GM13977 (cell line): ENCODE measurements around the gene PRAME.

ENCODE experiments used
- DNase-seq: peaks from one replicate; pipeline ENCODE4 v3.0.0; 2012; ENCODE audit warnings: low spot score
- in situ Hi-C: fragments of 300-500 bp; cut with MboI; formaldehyde crosslinking; loops from one replicate; pipeline ENCODE4 v1.12.0; 2022; ENCODE audit warnings: low sequenced_read_pairs, low pct_unique_long_range_greater_than_20kb, mixed read lengths, inconsistent platforms; ENCODE audit not compliant: unreplicated experiment
- TF ChIP-seq, protein P1 (sequence below): IDR thresholded peaks from 2 replicates; pipeline ENCODE4 v1.5.1; 2012; ENCODE audit warnings: mild to moderate bottlenecking, control low read depth; ENCODE audit not compliant: insufficient read depth; ENCODE audit errors: extremely low read depth, missing control alignments

The PRAME gene

GRCh38 chr22:22545084-22545483 lies 14.0 kb downstream of the PRAME start:
- TF ChIP-seq, protein P1, sequence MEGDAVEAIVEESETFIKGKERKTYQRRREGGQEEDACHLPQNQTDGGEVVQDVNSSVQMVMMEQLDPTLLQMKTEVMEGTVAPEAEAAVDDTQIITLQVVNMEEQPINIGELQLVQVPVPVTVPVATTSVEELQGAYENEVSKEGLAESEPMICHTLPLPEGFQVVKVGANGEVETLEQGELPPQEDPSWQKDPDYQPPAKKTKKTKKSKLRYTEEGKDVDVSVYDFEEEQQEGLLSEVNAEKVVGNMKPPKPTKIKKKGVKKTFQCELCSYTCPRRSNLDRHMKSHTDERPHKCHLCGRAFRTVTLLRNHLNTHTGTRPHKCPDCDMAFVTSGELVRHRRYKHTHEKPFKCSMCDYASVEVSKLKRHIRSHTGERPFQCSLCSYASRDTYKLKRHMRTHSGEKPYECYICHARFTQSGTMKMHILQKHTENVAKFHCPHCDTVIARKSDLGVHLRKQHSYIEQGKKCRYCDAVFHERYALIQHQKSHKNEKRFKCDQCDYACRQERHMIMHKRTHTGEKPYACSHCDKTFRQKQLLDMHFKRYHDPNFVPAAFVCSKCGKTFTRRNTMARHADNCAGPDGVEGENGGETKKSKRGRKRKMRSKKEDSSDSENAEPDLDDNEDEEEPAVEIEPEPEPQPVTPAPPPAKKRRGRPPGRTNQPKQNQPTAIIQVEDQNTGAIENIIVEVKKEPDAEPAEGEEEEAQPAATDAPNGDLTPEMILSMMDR: no peak
- DNase-seq: no peak
- in situ Hi-C loops: no loop called here

DNA sequence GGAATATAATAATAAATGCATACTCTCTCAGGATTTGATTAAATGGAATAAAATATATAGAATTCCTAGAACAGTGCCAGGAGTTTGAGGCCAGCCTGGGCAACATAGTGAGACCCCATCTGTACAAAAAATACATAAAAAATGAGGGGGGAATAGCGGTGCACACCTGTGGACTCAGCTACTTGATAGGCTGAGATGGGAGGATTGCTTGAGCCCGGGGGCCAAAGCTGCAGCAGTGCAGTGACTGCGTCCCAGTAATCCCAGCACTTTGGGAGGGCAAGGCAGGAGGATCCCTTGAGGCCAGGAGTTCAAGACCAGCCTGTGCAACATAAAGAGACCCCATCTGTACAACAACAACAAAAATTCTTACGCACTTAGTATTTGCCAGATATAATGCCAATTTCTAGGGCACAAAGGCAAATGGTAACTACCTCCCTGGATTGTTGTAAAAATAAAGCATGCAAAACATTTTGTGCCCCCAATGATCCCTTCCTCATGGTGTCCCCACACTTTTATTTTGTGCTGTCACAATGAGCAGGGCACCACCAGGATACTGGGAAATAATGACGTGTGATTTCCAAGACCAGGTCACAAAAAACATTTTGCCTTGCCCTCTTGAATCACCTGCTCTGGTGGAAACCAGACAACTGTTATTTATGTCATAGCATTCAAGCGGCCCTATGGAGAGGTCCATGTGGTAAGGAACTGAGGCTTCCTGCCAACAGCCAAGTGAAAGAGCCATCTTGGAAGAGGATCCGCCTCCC lies 20.7 kb downstream of the PRAME start:
- TF ChIP-seq, protein P1: no peak
- in situ Hi-C loops: no loop called here
- no peak for DNase-seq

DNA sequence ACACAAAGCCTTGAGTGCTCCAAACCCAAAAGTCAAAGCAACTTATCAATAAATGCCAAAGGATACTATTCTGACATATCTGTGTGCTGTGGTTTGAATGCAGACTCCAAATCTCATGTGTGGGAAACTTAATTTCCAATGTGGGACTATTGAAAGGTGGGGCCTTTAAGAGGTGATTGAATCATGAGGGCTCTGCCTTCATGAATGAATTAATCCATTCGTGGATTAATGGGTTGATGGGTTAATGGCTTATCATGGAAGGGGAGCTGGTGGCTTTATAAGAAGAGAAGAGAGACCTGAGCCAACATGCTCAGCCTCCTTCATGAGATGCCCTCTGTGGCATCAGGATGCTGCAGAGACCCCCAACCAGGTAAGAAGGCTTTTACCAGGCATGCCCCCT lies 22.1 kb downstream of the PRAME start:
- in situ Hi-C loops: no loop called here
- TF ChIP-seq, protein P1: no peak
- DNase-seq: no peak

- in situ Hi-C loops: no loop called here
- TF ChIP-seq, protein P1: no peak
- no peak for DNase-seq
These were observed 22.6 kb downstream of the PRAME start for GRCh38 chr22:22536515-22536914.

GRCh38 chr22:22535662-22536061 lies 23.4 kb downstream of the PRAME start:
- DNase-seq: no peak
- TF ChIP-seq, protein P1: no peak
- in situ Hi-C loops: no loop called here

- DNase-seq: no peak
- in situ Hi-C loops: no loop called here
- TF ChIP-seq, protein P1: no peak
These were observed 24.3 kb downstream of the PRAME start for GRCh38 chr22:22534604-22535415.
